Smooth muscle cell (in vitro differentiated cells): ENCODE measurements around the gene KIAA0753. TPM values are rescaled to one million over a fixed set of nuclear protein-coding genes. Genes with fewer than 3 reads are reported as not detected.

Experiments
- DNase-seq: peaks from one replicate; lab custom pipeline; 2025; ENCODE audit not compliant: unreplicated experiment; lab: John Stamatoyannopoulos, UW
- H2AFZ ChIP-seq: fragments of 200-600 bp; sonication (generic); 2 replicates; pipeline ENCODE4 v1.6.0; 2016; ENCODE audit warnings: antibody characterized with exemption, low read depth, mild to moderate bottlenecking
- H3F3A ChIP-seq: fragments of 200-600 bp; sonication (generic); 2 replicates; pipeline ENCODE4 v1.6.0; 2017; ENCODE audit warnings: antibody characterized with exemption, low read depth
- H3K27ac ChIP-seq: fragments of 200-600 bp; sonication (generic); 2 replicates; pipeline ENCODE4 v1.5.1; 2016; ENCODE audit warnings: low read depth, mild to moderate bottlenecking
- H3K27me3 ChIP-seq: fragments of 200-600 bp; sonication (generic); 2 replicates; pipeline ENCODE4 v1.6.1; 2016; ENCODE audit warnings: low read depth, mild to moderate bottlenecking
- H3K36me3 ChIP-seq: fragments of 200-600 bp; sonication (generic); 2 replicates; pipeline ENCODE4 v1.5.1; 2016; ENCODE audit warnings: low read depth
- H3K4me1 ChIP-seq: fragments of 200-600 bp; sonication (generic); 2 replicates; pipeline ENCODE4 v1.5.1; 2016; ENCODE audit warnings: low read depth
- H3K4me2 ChIP-seq: fragments of 200-600 bp; sonication (generic); 2 replicates; pipeline ENCODE4 v1.6.0; 2016; ENCODE audit warnings: mild to moderate bottlenecking
- H3K4me3 ChIP-seq: fragments of 200-600 bp; sonication (generic); 2 replicates; pipeline ENCODE4 v1.5.1; 2016; ENCODE audit warnings: mild to moderate bottlenecking
- H3K79me2 ChIP-seq: fragments of 200-600 bp; sonication (generic); 2 replicates; pipeline ENCODE4 v1.6.0; 2016; ENCODE audit warnings: low read depth, mild to moderate bottlenecking
- H3K9ac ChIP-seq: fragments of 200-600 bp; sonication (generic); 2 replicates; pipeline ENCODE4 v1.6.0; 2016; ENCODE audit warnings: low read depth
- H3K9me3 ChIP-seq: fragments of 200-600 bp; sonication (generic); replicated peaks from 2 replicates; pipeline ENCODE4 v1.5.1; 2016; ENCODE audit warnings: low read depth
- H4K20me1 ChIP-seq: fragments of 200-600 bp; sonication (generic); 2 replicates; pipeline ENCODE4 v1.6.0; 2016; ENCODE audit warnings: low read depth
- WGBS: methylation state at CpG from one replicate; pipeline ENCODE4 v1.1.7; 2016; ENCODE audit warnings: low lambda C conversion rate; 5-methylcytosine and 5-hydroxymethylcytosine counted together
- polyA plus RNA-seq: library from polyadenylated mRNA; unstranded; fragments of >200 nt; fragmentation: Nextera tagmentation; extraction: Ambion mirVana; gene quantifications from 2 replicates; pipeline ENCODE4 v1.2.1, GENCODE V29; 2016
- total RNA-seq: library from RNA; depleted of rRNA; stranded (reverse); fragments of >200 nt; gene quantifications from 2 replicates; pipeline ENCODE4 v1.2.3, GENCODE V29; 2014
- TF ChIP-seq, protein P1 (sequence below): fragments of 200-600 bp; sonication (generic); IDR thresholded peaks from 2 replicates; pipeline ENCODE4 v1.5.1; 2017; ENCODE audit warnings: borderline replicate concordance, mild to moderate bottlenecking, antibody characterized with exemption; ENCODE audit not compliant: insufficient read depth, poor library complexity, severe bottlenecking

The KIAA0753 gene
- total and polyA plus RNA-seq, 2 experiments from 2014 or later, result 4.9 to 15.0 TPM

DNA sequence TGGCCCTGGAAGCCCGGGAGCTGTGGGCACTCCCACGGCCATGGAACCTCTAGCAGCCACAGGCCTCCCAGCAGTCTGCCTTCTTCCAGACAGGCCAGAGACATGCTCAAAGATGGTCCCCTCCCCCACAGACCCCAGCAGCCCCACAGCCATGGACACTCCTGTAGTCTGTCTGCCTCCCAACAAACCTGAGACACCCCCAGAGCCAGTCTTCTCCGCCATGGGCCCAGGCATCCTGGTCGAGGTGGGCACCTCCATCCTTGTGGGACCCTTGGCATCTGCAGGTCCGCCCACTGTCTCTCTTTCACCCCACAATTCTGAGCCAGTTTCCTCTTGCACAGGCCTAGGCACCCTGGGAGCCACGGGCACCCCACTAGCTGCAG lies 3.1 kb downstream of the KIAA0753 start:
- WGBS, result 94% methylated on average over 6 of the region's 6 CpGs
- no peaks in the 10 kb centered on the region for H3K9me3 ChIP-seq
- peaks cover 4% of the 10 kb centered on the region for H3F3A ChIP-seq
- TF ChIP-seq, protein P1, sequence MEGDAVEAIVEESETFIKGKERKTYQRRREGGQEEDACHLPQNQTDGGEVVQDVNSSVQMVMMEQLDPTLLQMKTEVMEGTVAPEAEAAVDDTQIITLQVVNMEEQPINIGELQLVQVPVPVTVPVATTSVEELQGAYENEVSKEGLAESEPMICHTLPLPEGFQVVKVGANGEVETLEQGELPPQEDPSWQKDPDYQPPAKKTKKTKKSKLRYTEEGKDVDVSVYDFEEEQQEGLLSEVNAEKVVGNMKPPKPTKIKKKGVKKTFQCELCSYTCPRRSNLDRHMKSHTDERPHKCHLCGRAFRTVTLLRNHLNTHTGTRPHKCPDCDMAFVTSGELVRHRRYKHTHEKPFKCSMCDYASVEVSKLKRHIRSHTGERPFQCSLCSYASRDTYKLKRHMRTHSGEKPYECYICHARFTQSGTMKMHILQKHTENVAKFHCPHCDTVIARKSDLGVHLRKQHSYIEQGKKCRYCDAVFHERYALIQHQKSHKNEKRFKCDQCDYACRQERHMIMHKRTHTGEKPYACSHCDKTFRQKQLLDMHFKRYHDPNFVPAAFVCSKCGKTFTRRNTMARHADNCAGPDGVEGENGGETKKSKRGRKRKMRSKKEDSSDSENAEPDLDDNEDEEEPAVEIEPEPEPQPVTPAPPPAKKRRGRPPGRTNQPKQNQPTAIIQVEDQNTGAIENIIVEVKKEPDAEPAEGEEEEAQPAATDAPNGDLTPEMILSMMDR, result no peak
- peaks cover 11% of the 10 kb centered on the region for H3K4me1 ChIP-seq
- no peaks in the 10 kb centered on the region for H3K27me3 ChIP-seq
- peaks cover 20% of the 10 kb centered on the region for H3K36me3 ChIP-seq
- peaks cover 42% of the 10 kb centered on the region for H3K79me2 ChIP-seq
- H4K20me1 ChIP-seq, result peaks cover 24% of the 10 kb centered on the region
- no peak overlapping the region for H3K4me2 ChIP-seq
- no peak overlapping the region for H3K9ac ChIP-seq
- H3K27ac ChIP-seq, result no peak overlapping the region
- no peak for DNase-seq
- H3K4me3 ChIP-seq, result no peak overlapping the region
- H2AFZ ChIP-seq, result no peak overlapping the region

DNA sequence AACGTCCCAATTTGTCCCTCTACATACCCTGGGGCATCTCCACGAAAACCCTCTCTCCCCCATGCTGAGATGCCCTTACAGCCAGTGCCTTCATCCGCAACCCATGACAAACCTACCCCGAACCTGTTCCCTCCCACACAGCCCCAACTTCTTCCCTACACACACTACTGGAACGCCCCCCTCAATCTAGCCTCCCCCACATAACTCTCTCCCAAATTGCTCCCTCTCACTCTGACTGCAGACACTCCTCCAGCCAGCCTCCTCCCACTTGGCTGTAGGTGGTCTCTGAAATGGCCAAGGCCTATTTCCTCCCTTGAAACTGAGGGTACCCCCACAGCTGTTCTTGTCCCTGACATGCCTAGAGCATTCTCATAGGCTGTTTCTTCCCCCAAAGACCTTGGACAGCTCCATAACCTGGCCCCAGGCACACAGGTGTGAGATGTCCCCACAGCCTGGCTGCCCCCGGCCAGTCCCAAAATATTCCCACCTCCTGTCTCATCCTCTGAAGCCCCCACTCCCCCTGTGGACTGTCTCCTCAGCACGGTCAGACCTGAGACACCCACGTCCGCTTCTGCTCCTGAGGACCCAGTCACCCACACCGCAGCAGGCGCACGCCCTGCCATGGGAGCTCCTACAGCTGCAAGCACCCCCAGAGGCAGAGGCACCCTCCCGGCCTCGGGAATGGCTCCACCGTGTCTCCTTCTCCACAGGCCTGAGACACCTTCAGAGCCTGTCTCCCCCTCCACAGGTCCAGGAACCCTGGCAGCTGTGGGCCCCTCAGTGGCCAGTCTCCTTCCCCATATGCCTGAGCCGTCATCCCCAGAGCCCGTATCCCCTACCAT lies 3.7 kb downstream of the KIAA0753 start:
- Histone ChIP-seq H4K20me1 (peaks cover 24% of the 10 kb centered on the region), H3K9ac (no peak overlapping the region), H3K27me3 (no peaks in the 10 kb centered on the region), H3K9me3 (no peaks in the 10 kb centered on the region), H3K27ac (no peak overlapping the region), H3K4me1 (peaks cover 5% of the 10 kb centered on the region), H3K79me2 (peaks cover 38% of the 10 kb centered on the region), H3K4me2 (no peak overlapping the region), H3K4me3 (no peak overlapping the region), H3K36me3 (peaks cover 22% of the 10 kb centered on the region), H3F3A (no peaks in the 10 kb centered on the region), H2AFZ (no peak overlapping the region)
- TF ChIP-seq, protein P1, result no peak
- 95% methylated on average over 15 of the region's 17 CpGs for WGBS
- DNase-seq, result no peak

DNA sequence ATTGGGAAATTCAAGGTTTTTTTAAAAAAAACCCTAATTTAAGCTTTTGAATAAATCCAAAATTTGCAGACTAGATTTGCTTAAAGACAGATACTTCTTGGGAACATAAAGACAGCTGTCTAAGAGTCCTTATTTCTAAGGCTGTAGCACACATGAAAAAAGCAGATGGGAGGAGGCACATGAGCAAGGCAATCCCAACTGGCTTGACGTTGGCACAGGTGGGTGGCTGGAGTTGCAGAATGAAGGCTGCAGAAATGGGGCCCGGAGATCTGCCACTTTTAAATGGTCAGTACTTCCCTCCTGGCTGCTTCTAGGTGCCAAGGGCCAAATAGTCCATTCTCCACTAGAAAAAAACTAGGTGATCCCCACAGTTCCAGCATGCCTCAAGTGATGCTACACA lies 4.4 kb downstream of the KIAA0753 start:
- no peak overlapping the region for H3K4me2 ChIP-seq
- H3K36me3 ChIP-seq, result peaks cover 22% of the 10 kb centered on the region
- H3K27me3 ChIP-seq, result no peaks in the 10 kb centered on the region
- H3K27ac ChIP-seq, result no peak overlapping the region
- no peak overlapping the region for H3K4me3 ChIP-seq
- no peak overlapping the region for H2AFZ ChIP-seq
- no peak for DNase-seq
- H3K9me3 ChIP-seq, result no peaks in the 10 kb centered on the region
- WGBS, result 95% methylated on average over 2 of the region's 2 CpGs
- no peak overlapping the region for H3K9ac ChIP-seq
- no peaks in the 10 kb centered on the region for H3K4me1 ChIP-seq
- TF ChIP-seq, protein P1, result no peak
- H4K20me1 ChIP-seq, result peaks cover 24% of the 10 kb centered on the region
- no peaks in the 10 kb centered on the region for H3F3A ChIP-seq
- peaks cover 36% of the 10 kb centered on the region for H3K79me2 ChIP-seq

DNA sequence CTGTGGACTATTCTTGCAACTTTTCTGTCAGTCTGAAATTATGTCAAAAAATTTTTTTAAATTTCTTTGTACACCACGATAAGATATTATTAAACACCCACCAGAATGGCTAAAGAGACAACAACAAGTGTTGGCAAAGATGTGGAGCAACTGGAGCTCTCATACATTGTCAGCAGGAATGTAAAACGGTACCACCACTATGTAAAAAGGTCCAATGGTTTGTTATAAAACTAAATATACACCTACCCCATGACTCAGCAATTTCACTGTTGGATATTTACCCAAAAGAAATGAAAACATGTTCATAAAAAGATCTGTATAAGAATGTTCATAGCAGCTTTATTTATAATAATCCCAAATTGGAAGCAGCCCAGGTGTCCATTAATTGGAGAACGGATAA lies 7.2 kb downstream of the KIAA0753 start:
- Histone ChIP-seq H3K4me1 (no peaks in the 10 kb centered on the region), H2AFZ (no peak overlapping the region), H3K27ac (no peak overlapping the region), H3K27me3 (no peaks in the 10 kb centered on the region), H3K4me3 (no peak overlapping the region), H3K9ac (no peak overlapping the region), H3F3A (no peaks in the 10 kb centered on the region), H4K20me1 (peaks cover 44% of the 10 kb centered on the region), H3K4me2 (no peak overlapping the region), H3K36me3 (peaks cover 29% of the 10 kb centered on the region), H3K9me3 (no peaks in the 10 kb centered on the region), H3K79me2 (peaks cover 21% of the 10 kb centered on the region)
- TF ChIP-seq, protein P1, result no peak
- DNase-seq, result no peak
- WGBS, result 96% methylated on average over 3 of the region's 3 CpGs
